ENCODE data around the gene CENPVL1.
"Not testable (repeated sequence)": the region's sequence is repeated elsewhere in the genome, so short reads cannot be mapped to it uniquely, and the experiment has no call there.

CENPVL1 gene

DNA sequence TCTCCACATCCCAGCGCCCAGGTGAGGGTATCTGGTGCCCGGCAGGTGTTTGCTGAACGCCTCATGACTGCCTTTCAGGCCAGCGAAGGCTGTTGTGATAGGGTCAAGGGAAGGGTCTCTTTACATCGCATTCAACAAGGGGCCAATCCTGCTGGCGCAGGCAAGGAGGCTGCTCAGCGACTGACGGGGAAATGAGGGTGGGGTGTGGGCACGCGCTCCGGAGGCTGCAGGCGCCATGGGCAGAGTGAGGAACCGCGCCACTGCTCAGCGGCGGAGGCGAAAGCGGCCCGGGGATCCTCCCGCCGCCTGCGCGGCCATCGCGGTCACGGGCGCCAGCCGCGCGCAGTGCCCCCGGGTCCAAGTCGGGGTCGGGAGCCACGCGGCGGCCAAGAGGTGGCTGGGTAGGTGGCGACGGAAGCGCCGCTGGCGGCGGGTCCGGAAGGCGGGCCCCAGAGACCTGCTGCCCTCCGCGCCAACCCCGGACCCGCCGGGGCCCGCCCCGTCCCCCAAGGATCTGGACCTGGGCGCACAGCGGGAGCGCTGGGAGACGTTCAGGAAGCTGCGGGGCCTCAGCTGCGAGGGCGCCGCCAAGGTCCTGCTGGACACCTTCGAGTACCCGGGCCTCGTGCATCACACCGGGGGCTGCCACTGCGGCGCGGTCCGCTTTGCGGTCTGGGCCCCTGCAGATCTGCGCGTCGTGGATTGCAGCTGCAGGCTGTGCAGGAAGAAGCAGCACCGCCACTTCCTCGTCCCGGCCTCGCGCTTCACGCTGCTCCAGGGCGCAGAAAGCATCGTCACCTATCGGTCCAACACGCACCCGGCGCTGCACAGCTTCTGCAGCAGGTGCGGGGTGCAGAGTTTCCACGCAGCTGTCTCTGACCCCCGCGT lies at the start of gene CENPVL1:
Gene CENPVL1, plus strand, starts transcription at position 236 of the 888 bp plus-strand sequence. Its CDS starts 0 bp downstream, at position 236.
- H3K27me3 ChIP-seq (replicated peaks); DNase-seq; in situ Hi-C loops (cut with HindIII; ENCODE audit: low pct_ligation_motif_present, low sequenced_read_pairs); H3K4me3 ChIP-seq (ENCODE audit: low read depth, low read length); H3K27ac ChIP-seq; H3K36me3 ChIP-seq (replicated peaks): not testable (repeated sequence)

DNA sequence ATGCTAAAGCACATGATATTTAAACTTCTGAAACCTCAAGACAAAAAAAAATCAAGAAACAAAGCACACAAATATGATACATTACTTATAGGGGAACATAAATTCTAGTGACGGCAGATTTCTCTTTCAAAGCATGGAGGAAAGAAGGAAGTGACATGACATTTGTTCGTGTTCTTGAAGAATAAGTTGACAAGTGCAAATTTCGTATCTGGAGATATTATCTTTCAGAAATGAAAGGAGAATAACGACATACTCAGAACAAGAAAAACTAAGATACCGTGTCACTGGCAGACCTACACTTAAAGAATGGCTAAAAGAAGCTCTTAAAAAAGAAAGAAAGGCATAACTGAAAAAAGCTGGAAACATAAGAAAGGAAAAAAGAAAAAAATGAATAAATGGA lies 44.3 kb upstream of the CENPVL1 start:
- H3K27ac ChIP-seq = no peak overlapping the region
- no peak for DNase-seq
- TF ChIP-seq, protein P1, sequence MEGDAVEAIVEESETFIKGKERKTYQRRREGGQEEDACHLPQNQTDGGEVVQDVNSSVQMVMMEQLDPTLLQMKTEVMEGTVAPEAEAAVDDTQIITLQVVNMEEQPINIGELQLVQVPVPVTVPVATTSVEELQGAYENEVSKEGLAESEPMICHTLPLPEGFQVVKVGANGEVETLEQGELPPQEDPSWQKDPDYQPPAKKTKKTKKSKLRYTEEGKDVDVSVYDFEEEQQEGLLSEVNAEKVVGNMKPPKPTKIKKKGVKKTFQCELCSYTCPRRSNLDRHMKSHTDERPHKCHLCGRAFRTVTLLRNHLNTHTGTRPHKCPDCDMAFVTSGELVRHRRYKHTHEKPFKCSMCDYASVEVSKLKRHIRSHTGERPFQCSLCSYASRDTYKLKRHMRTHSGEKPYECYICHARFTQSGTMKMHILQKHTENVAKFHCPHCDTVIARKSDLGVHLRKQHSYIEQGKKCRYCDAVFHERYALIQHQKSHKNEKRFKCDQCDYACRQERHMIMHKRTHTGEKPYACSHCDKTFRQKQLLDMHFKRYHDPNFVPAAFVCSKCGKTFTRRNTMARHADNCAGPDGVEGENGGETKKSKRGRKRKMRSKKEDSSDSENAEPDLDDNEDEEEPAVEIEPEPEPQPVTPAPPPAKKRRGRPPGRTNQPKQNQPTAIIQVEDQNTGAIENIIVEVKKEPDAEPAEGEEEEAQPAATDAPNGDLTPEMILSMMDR (IDR thresholded peaks at IDR 0.05; ENCODE audit: low read depth, low read length, missing control alignments) = no peak
- in situ Hi-C loops (cut with HindIII; ENCODE audit: low pct_ligation_motif_present, low sequenced_read_pairs) = no loop called here
- H3K36me3 ChIP-seq (replicated peaks) = no peaks in the 10 kb centered on the region
- no peaks in the 10 kb centered on the region for H3K27me3 ChIP-seq (replicated peaks)
- H3K4me3 ChIP-seq (ENCODE audit: low read depth, low read length) = no peak overlapping the region

DNA sequence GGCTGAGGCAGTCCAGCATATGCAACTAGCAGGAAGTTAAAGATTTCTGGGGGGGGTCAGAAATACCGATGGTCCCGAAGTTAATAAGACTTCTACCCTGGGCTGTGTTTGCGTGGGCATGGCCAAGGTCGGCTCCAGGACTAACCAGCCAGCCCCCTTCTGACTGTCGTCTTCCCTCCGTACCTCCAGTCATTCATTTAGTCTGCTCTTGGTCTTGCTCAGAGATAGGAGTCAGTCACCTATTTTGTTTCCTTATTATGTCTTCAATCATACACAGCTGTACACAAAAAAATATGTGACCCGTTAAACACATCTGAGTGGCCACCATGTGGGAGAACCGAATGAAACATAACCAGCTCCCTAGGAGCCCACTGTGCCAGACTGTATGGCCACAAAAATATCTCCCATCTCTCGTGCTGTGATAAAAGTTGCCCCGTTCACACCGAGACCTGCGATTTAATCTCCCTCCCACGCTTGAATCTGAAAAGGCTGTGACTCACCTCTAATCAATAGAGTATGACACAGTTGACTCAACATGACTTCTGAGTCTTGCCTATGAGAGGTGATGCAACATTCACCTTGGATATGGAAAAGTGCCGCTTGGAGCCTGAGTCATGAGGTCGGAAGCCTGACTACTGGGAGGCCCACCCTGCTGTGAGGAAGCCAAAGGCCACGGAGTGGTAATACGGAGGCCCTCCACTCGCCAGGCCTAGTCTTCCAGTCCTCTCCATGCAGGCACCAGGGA lies 30.5 kb upstream of the CENPVL1 start:
- in situ Hi-C loops (cut with HindIII; ENCODE audit: low pct_ligation_motif_present, low sequenced_read_pairs); H3K27ac ChIP-seq; H3K27me3 ChIP-seq (replicated peaks); H3K36me3 ChIP-seq (replicated peaks); H3K4me3 ChIP-seq (ENCODE audit: low read depth, low read length); DNase-seq: not testable (repeated sequence)

DNA sequence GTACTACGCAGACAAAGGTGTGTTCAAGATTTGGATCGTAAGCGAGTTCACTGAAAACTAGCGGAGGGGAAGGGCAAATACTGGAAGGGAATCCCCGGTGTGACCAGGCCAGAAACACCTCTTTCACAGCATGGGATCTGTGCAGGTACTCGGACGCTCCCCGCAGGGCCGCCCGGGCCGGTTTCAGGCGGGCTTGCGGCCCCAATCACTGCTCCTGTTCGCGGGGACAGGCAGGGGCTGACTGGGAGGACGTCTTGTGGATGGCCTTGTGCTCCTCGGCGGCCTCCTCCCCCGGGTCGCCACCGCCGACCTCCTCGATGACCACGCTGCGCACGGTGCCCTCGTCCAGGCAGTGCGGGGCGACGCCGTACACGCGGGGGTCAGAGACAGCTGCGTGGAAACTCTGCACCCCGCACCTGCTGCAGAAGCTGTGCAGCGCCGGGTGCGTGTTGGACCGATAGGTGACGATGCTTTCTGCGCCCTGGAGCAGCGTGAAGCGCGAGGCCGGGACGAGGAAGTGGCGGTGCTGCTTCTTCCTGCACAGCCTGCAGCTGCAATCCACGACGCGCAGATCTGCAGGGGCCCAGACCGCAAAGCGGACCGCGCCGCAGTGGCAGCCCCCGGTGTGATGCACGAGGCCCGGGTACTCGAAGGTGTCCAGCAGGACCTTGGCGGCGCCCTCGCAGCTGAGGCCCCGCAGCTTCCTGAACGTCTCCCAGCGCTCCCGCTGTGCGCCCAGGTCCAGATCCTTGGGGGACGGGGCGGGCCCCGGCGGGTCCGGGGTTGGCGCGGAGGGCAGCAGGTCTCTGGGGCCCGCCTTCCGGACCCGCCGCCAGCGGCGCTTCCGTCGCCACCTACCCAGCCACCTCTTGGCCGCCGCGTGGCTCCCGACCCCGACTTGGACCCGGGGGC lies 28.2 kb upstream of the CENPVL1 start:
- H3K4me3 ChIP-seq (ENCODE audit: low read depth, low read length); DNase-seq; in situ Hi-C loops (cut with HindIII; ENCODE audit: low pct_ligation_motif_present, low sequenced_read_pairs); H3K36me3 ChIP-seq (replicated peaks); H3K27me3 ChIP-seq (replicated peaks); H3K27ac ChIP-seq: not testable (repeated sequence)

DNA sequence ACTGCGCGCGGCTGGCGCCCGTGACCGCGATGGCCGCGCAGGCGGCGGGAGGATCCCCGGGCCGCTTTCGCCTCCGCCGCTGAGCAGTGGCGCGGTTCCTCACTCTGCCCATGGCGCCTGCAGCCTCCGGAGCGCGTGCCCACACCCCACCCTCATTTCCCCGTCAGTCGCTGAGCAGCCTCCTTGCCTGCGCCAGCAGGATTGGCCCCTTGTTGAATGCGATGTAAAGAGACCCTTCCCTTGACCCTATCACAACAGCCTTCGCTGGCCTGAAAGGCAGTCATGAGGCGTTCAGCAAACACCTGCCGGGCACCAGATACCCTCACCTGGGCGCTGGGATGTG lies 27.6 kb upstream of the CENPVL1 start, which contains the start of gene CENPVL2:
Gene CENPVL2, minus strand, starts transcription at position 112 of the 343 bp plus-strand sequence. Its CDS starts 0 bp downstream, at position 112.
- in situ Hi-C loops (cut with HindIII; ENCODE audit: low pct_ligation_motif_present, low sequenced_read_pairs); H3K27me3 ChIP-seq (replicated peaks); H3K27ac ChIP-seq; H3K4me3 ChIP-seq (ENCODE audit: low read depth, low read length); DNase-seq; H3K36me3 ChIP-seq (replicated peaks): not testable (repeated sequence)

DNA sequence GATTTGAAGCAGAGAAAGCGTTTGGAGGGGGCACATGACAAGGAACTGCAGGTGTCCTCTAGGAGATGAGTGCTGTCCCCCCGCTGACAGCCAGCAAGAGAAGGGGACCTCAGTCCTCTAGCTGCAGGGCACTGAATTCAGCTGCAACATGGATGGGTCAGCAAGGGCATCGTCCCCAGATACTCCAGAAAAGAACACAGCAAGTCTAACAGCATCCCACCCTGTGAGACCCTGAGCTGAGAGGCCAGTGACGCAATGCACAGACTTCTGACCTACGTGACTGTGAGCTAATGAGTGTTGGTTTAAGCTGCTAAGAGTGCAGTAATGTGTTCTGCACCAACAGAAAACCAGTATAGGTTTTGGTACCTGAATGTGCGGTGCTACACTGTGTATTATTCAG lies 16.1 kb upstream of the CENPVL1 start:
- no peak for DNase-seq
- Histone ChIP-seq H3K36me3 (replicated peaks) (no peaks in the 10 kb centered on the region), H3K27me3 (replicated peaks) (no peaks in the 10 kb centered on the region), H3K27ac (no peak overlapping the region), H3K4me3 (ENCODE audit: low read depth, low read length) (no peak overlapping the region)
- TF ChIP-seq, protein P1 (IDR thresholded peaks at IDR 0.05; ENCODE audit: low read depth, low read length, missing control alignments) = no peak
- in situ Hi-C loops (cut with HindIII; ENCODE audit: low pct_ligation_motif_present, low sequenced_read_pairs) = no loop called here

DNA sequence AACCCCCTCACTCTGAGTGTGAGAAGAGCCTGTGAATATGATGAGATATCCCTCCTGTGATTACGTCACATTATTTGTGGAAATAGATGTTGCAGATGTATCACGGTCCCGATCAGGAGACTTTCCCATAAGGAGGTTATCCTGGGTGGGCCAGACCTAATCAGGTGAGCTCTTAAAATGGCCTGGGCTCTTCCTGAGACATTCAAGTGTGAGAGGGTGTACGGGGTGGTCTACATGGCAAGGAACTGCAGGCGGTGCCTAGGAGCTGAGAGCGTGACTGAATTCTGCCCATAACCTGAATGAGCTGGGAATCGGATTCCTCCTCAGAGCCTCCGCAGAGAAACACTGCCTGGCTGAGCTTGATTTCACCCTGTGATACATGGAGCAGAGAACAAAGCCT lies 12.9 kb upstream of the CENPVL1 start:
- TF ChIP-seq, protein P1 (IDR thresholded peaks at IDR 0.05; ENCODE audit: low read depth, low read length, missing control alignments) = no peak
- H3K36me3 ChIP-seq (replicated peaks) = no peaks in the 10 kb centered on the region
- H3K27me3 ChIP-seq (replicated peaks) = no peaks in the 10 kb centered on the region
- no peak overlapping the region for H3K4me3 ChIP-seq (ENCODE audit: low read depth, low read length)
- DNase-seq = no peak
- in situ Hi-C loops (cut with HindIII; ENCODE audit: low pct_ligation_motif_present, low sequenced_read_pairs) = no loop called here
- H3K27ac ChIP-seq = no peak overlapping the region

DNA sequence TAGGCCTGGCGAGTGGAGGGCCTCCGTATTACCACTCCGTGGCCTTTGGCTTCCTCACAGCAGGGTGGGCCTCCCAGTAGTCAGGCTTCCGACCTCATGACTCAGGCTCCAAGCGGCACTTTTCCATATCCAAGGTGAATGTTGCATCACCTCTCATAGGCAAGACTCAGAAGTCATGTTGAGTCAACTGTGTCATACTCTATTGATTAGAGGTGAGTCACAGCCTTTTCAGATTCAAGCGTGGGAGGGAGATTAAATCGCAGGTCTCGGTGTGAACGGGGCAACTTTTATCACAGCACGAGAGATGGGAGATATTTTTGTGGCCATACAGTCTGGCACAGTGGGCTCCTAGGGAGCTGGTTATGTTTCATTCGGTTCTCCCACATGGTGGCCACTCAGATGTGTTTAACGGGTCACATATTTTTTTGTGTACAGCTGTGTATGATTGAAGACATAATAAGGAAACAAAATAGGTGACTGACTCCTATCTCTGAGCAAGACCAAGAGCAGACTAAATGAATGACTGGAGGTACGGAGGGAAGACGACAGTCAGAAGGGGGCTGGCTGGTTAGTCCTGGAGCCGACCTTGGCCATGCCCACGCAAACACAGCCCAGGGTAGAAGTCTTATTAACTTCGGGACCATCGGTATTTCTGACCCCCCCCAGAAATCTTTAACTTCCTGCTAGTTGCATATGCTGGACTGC lies 2.8 kb downstream of the CENPVL1 start:
- DNase-seq; H3K27me3 ChIP-seq (replicated peaks); H3K4me3 ChIP-seq (ENCODE audit: low read depth, low read length); H3K36me3 ChIP-seq (replicated peaks); H3K27ac ChIP-seq; in situ Hi-C loops (cut with HindIII; ENCODE audit: low pct_ligation_motif_present, low sequenced_read_pairs): not testable (repeated sequence)
